Fibroblast of pulmonary artery (primary cell): ENCODE results near the gene ASB3.

ENCODE experiments used
- DNase-seq: peaks from one replicate; pipeline ENCODE4 v3.0.0-alpha.2; 2010; ENCODE audit warnings: low read depth
- H3K4me3 ChIP-seq: replicated peaks from 2 replicates; pipeline ENCODE4 v1.5.1; 2011; ENCODE audit warnings: low read depth, mild to moderate bottlenecking, control low read depth, low read length, moderate library complexity
- TF ChIP-seq, protein P1 (sequence below): IDR thresholded peaks from 2 replicates; pipeline ENCODE4 v1.5.1; 2011; ENCODE audit warnings: mild to moderate bottlenecking, control low read depth, low read length, inconsistent platforms; ENCODE audit errors: missing control alignments

ASB3 gene

DNA sequence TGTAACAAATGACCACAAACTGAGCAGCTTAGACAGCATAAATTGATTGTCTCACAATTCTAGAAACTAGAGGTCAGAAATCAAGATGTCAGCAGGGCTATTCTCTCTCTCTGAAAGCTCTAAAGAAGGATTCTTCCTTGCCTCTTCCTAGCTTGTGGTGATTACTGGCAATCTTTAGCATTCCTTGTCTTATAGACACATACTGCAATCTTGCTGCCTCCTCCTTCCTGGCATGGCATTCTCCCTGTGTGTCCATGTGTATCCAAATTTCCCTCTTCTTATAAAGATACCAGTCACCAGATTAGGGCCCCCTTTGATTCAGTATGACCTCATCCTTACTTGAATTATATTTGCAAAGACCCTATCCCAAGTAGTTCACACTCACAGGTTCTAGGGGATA lies 2.3 kb downstream of the ASB3 start:
- no peak overlapping the region for H3K4me3 ChIP-seq
- DNase-seq, result no peak
- TF ChIP-seq, protein P1, sequence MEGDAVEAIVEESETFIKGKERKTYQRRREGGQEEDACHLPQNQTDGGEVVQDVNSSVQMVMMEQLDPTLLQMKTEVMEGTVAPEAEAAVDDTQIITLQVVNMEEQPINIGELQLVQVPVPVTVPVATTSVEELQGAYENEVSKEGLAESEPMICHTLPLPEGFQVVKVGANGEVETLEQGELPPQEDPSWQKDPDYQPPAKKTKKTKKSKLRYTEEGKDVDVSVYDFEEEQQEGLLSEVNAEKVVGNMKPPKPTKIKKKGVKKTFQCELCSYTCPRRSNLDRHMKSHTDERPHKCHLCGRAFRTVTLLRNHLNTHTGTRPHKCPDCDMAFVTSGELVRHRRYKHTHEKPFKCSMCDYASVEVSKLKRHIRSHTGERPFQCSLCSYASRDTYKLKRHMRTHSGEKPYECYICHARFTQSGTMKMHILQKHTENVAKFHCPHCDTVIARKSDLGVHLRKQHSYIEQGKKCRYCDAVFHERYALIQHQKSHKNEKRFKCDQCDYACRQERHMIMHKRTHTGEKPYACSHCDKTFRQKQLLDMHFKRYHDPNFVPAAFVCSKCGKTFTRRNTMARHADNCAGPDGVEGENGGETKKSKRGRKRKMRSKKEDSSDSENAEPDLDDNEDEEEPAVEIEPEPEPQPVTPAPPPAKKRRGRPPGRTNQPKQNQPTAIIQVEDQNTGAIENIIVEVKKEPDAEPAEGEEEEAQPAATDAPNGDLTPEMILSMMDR, result no peak

DNA sequence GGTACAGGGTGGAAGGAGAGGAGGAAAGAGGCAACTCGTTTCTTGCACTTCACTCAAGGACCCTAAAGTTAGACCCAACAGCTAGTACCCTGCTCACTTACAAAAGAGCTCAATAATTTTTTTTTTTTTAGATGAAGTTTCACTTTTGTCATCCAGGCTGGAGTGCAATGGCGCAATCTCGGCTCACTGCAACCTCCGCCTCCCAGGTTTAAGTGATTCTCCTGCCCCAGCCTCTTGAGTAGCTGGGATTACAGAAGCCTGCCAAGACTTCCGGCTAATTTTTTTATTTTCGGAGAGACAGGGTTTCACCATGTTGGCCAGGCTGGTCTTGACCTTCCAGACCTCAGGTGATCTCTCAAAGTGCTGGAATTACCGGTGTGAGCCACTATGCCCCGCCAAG lies 4.1 kb downstream of the ASB3 start:
- no peak for DNase-seq
- H3K4me3 ChIP-seq, result no peak overlapping the region
- TF ChIP-seq, protein P1, result no peak

DNA sequence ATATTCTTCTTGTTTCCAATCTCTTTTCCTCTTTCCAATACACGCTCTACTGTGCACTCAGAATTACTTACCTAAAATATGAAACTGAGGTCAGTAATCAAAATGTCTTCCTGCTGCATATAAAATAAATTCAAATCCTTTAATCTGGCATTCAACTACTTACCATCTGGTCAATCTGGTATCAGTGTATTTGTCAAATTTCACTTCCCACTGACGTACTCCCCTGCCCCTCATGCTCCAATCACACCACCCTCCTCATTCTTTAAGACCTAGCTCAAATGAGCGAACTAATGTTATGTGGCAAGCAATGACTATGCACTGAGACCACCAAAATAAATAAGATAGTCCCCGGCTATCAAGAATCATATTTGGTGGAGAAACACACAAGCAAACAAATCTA lies 6.7 kb downstream of the ASB3 start:
- TF ChIP-seq, protein P1, result no peak
- DNase-seq, result no peak
- H3K4me3 ChIP-seq, result no peak overlapping the region

DNA sequence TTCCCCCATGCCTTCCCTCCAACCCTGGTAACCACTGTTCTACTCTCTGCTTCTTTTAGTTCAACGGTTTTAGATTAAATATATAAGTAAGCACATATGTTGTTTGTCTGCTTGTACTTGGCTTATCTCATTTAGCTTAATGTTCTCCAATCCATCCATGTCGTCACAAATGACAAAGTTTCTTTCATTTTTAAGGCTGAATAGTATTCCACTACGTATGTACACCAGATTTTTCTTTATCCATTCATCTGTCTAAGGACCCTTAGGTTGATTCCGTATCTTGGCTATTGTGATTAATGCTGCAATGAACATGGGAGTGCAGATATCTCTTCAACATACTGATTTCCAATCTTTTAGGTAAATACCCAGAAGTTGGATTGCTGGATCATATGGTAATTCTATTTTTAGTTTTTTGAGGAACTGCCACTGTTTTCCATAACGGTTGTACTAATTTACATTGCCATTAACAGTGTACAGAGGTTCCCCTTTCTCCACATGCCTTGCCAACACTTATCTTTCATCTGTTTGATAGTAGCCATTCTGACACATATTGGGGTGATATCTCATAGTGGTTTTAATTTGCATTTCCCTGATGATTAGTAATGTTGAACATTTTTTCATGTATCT lies 8.1 kb downstream of the ASB3 start:
- TF ChIP-seq, protein P1, result no peak
- no peak overlapping the region for H3K4me3 ChIP-seq
- no peak for DNase-seq

DNA sequence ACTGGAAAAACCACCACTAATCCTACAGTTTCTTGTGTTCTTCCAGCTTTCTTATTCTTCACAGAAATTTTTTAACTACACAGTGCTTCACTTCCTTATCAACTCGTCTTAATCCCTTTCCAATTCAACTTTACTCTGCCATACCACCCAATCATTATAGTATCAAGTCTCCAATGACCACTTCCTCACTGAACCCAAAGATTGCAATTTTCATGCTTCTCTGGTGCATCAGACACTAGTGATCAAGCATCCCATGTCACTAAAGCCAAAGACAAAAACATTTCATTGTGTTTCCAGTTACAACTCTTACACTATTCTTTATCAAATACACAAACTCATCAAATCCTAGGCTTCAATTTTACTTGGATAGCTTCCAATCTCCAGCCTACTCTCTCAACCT lies 9.6 kb downstream of the ASB3 start:
- no peak for DNase-seq
- H3K4me3 ChIP-seq, result no peak overlapping the region
- TF ChIP-seq, protein P1, result no peak

DNA sequence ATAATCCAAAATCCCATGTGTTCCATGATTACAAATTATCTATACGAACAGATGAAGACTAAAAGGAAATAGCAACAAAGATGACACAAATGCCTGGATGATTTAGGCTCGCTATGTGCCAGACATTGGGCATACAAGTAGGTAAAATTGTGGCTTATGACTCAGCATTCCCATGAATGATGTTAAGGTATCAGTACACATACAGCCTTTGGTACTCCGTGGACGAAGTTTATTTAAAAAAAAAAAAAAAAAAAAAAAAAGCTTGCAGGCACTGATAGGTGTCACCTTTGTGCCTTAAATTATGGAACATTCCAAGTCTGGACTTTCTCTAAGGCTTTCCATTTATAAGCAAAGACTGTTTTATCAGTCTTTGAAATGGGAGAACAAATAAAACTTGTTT lies 16.5 kb downstream of the ASB3 start:
- no peak for DNase-seq
- TF ChIP-seq, protein P1, result no peak
- no peak overlapping the region for H3K4me3 ChIP-seq

DNA sequence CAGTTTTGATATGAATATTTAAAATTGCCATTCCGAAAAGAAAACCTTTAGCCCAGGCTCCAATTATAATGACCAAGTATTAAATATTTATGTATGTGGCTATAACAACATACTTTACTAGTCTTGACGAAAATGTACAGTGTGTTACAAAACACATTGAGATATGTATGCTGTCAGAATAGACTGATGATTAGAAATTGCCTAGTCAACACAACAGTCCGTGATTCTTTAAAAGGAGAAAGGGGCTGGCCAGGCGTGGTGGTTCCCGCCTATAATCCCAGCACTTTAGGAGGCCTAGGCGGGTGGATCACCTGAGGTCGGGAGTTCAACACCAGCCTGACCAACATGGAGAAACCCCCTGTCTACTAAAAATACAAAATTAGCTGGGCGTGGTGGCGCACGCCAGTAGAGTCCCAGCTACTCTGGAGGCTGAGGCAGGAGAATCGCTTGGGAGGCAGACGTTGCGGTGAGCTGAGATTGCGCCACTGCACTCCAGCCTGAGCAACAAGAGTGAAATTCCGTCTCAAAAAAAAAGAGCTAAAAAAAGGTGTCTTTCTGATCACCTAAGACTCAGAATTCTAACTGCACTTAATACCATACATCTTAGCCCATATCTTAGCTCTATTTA lies 17.3 kb downstream of the ASB3 start:
- DNase-seq, result no peak
- H3K4me3 ChIP-seq, result no peak overlapping the region
- TF ChIP-seq, protein P1, result no peak
